ENCODE results near the gene COL10A1. TPM values are rescaled to one million over a fixed set of nuclear protein-coding genes. Genes with fewer than 3 reads are reported as not detected.

Gene COL10A1
- total RNA-seq, 1 experiment from 2014 or later: not detected

- no peaks in the 10 kb centered on the region for H3K27me3 ChIP-seq (replicated peaks; ENCODE audit: control insufficient read depth, insufficient read depth, low read length)
- CTCF ChIA-PET: no interaction called here
- Mint-ChIP-seq H3K9me3 (ENCODE audit: unreplicated experiment) (no peaks in the 10 kb centered on the region), H3K27ac (ENCODE audit: unreplicated experiment) (no peak overlapping the region), H3K36me3 (ENCODE audit: insufficient read depth, unreplicated experiment) (no peaks in the 10 kb centered on the region), H3K4me1 (ENCODE audit: low read depth, unreplicated experiment) (peaks cover 20% of the 10 kb centered on the region), H3K4me3 (ENCODE audit: unreplicated experiment) (no peak overlapping the region), H3K27me3 (ENCODE audit: insufficient read depth, unreplicated experiment) (no peaks in the 10 kb centered on the region)
- H3K4me3 ChIP-seq (ENCODE audit: low read depth, low read length): no peak overlapping the region
- H3K4me1 ChIP-seq: no peaks in the 10 kb centered on the region
- intact Hi-C loops (cut with micrococcal nuclease; ENCODE audit: unreplicated experiment): no loop called here
- TF ChIP-seq CTCF (IDR thresholded peaks at IDR 0.05; ENCODE audit: insufficient read depth in 1 of 2, low read depth in 1 of 2, low read length in 1 of 2, severe bottlenecking in 1 of 2, unreplicated experiment in 1 of 2): no peak
- no peak for DNase-seq
- POLR2A ChIA-PET: no interaction called here
- H3K36me3 ChIP-seq (ENCODE audit: control insufficient read depth, insufficient read depth, low read length): no peaks in the 10 kb centered on the region
- no peaks in the 10 kb centered on the region for H3K9me3 ChIP-seq
- no TSS peak for BruUV-seq (replicated peaks)
Observed at GRCh38 chr6:116084284-116084683, 41.6 kb downstream of the COL10A1 start.

GRCh38 chr6:116083052-116083451 is 42.9 kb downstream of the COL10A1 start:
- CTCF ChIA-PET: no interaction called here
- H3K4me3 ChIP-seq (ENCODE audit: low read depth, low read length): no peak overlapping the region
- H3K9me3 ChIP-seq: no peaks in the 10 kb centered on the region
- H3K4me3 Mint-ChIP-seq (ENCODE audit: unreplicated experiment): no peak overlapping the region
- no peaks in the 10 kb centered on the region for H3K27me3 ChIP-seq (replicated peaks; ENCODE audit: control insufficient read depth, insufficient read depth, low read length)
- DNase-seq: no peak
- no peaks in the 10 kb centered on the region for H3K4me1 ChIP-seq
- no peaks in the 10 kb centered on the region for H3K36me3 Mint-ChIP-seq (ENCODE audit: insufficient read depth, unreplicated experiment)
- no peaks in the 10 kb centered on the region for H3K36me3 ChIP-seq (ENCODE audit: control insufficient read depth, insufficient read depth, low read length)
- no peak overlapping the region for H3K27ac Mint-ChIP-seq (ENCODE audit: unreplicated experiment)
- no peaks in the 10 kb centered on the region for H3K27me3 Mint-ChIP-seq (ENCODE audit: insufficient read depth, unreplicated experiment)
- TF ChIP-seq CTCF (IDR thresholded peaks at IDR 0.05; ENCODE audit: insufficient read depth in 1 of 2, low read depth in 1 of 2, low read length in 1 of 2, severe bottlenecking in 1 of 2, unreplicated experiment in 1 of 2): no peak
- intact Hi-C loops (cut with micrococcal nuclease; ENCODE audit: unreplicated experiment): no loop called here
- POLR2A ChIA-PET: no interaction called here
- H3K9me3 Mint-ChIP-seq (ENCODE audit: unreplicated experiment): no peaks in the 10 kb centered on the region
- H3K4me1 Mint-ChIP-seq (ENCODE audit: low read depth, unreplicated experiment): peaks cover 15% of the 10 kb centered on the region
- BruUV-seq (replicated peaks): no TSS peak

- H3K27me3 Mint-ChIP-seq (ENCODE audit: insufficient read depth, unreplicated experiment): no peaks in the 10 kb centered on the region
- H3K36me3 ChIP-seq (ENCODE audit: control insufficient read depth, insufficient read depth, low read length): no peaks in the 10 kb centered on the region
- no peaks in the 10 kb centered on the region for H3K4me1 ChIP-seq
- no peak for DNase-seq
- peaks cover 16% of the 10 kb centered on the region for H3K4me1 Mint-ChIP-seq (ENCODE audit: low read depth, unreplicated experiment)
- POLR2A ChIA-PET: no interaction called here
- H3K27ac Mint-ChIP-seq (ENCODE audit: unreplicated experiment): no peak overlapping the region
- no peak for TF ChIP-seq CTCF (IDR thresholded peaks at IDR 0.05; ENCODE audit: insufficient read depth in 1 of 2, low read depth in 1 of 2, low read length in 1 of 2, severe bottlenecking in 1 of 2, unreplicated experiment in 1 of 2)
- CTCF ChIA-PET: no interaction called here
- H3K9me3 ChIP-seq: no peaks in the 10 kb centered on the region
- H3K27me3 ChIP-seq (replicated peaks; ENCODE audit: control insufficient read depth, insufficient read depth, low read length): no peaks in the 10 kb centered on the region
- intact Hi-C loops (cut with micrococcal nuclease; ENCODE audit: unreplicated experiment): no loop called here
- no TSS peak for BruUV-seq (replicated peaks)
- H3K9me3 Mint-ChIP-seq (ENCODE audit: unreplicated experiment): no peaks in the 10 kb centered on the region
- H3K36me3 Mint-ChIP-seq (ENCODE audit: insufficient read depth, unreplicated experiment): no peaks in the 10 kb centered on the region
- no peak overlapping the region for H3K4me3 ChIP-seq (ENCODE audit: low read depth, low read length)
- no peak overlapping the region for H3K4me3 Mint-ChIP-seq (ENCODE audit: unreplicated experiment)
Observed at GRCh38 chr6:116078945-116079344, 47.0 kb downstream of the COL10A1 start.

All from Caco-2 (cell line).